ENCODE data around the gene TEX13B.

DNA sequence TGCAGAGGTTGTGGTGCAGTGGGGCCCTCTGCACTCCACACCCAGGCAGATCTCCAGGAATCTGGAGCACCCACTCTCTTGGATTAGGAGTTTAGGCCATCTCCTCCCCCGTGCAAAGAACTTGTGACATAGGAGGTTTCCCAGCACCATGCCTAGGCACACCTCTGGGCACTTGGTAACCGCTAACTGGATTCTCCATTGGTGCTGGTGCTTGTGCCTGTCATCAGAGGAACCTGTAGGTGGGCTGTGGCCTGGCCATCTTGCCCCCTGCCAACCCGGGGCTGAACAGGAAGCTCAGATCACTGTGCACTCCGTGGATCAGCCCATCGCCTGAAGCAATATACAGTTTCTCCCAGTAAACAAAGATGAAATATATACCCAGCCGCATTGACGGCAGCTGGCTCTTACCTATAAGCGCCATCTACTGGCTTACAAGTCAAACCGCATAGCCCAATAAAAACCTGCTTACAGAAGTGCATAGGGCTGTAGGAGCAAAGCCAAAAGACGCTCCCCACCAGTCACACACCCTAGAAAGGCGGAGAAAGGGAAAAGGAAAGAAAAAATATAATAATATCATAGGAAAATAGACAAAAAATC is 19.1 kb upstream of the TEX13B start:
- TF ChIP-seq, protein P1, sequence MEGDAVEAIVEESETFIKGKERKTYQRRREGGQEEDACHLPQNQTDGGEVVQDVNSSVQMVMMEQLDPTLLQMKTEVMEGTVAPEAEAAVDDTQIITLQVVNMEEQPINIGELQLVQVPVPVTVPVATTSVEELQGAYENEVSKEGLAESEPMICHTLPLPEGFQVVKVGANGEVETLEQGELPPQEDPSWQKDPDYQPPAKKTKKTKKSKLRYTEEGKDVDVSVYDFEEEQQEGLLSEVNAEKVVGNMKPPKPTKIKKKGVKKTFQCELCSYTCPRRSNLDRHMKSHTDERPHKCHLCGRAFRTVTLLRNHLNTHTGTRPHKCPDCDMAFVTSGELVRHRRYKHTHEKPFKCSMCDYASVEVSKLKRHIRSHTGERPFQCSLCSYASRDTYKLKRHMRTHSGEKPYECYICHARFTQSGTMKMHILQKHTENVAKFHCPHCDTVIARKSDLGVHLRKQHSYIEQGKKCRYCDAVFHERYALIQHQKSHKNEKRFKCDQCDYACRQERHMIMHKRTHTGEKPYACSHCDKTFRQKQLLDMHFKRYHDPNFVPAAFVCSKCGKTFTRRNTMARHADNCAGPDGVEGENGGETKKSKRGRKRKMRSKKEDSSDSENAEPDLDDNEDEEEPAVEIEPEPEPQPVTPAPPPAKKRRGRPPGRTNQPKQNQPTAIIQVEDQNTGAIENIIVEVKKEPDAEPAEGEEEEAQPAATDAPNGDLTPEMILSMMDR (IDR thresholded peaks at IDR 0.05): peak in 1 of 4 experiments; percentile 31
- no peak for TF ChIP-seq POLR2A (IDR thresholded peaks at IDR 0.05)
